Smooth muscle cell (in vitro differentiated cells): ENCODE measurements around the gene KCNIP1. TPM values are rescaled to one million over a fixed set of nuclear protein-coding genes. Genes with fewer than 3 reads are reported as not detected.

Experiments
- DNase-seq: peaks from one replicate; lab custom pipeline; 2025; ENCODE audit not compliant: unreplicated experiment; lab: John Stamatoyannopoulos, UW
- H2AFZ ChIP-seq: fragments of 200-600 bp; sonication (generic); 2 replicates; pipeline ENCODE4 v1.6.0; 2016; ENCODE audit warnings: antibody characterized with exemption, low read depth, mild to moderate bottlenecking
- H3F3A ChIP-seq: fragments of 200-600 bp; sonication (generic); 2 replicates; pipeline ENCODE4 v1.6.0; 2017; ENCODE audit warnings: antibody characterized with exemption, low read depth
- H3K27ac ChIP-seq: fragments of 200-600 bp; sonication (generic); 2 replicates; pipeline ENCODE4 v1.5.1; 2016; ENCODE audit warnings: low read depth, mild to moderate bottlenecking
- H3K27me3 ChIP-seq: fragments of 200-600 bp; sonication (generic); 2 replicates; pipeline ENCODE4 v1.6.1; 2016; ENCODE audit warnings: low read depth, mild to moderate bottlenecking
- H3K36me3 ChIP-seq: fragments of 200-600 bp; sonication (generic); 2 replicates; pipeline ENCODE4 v1.5.1; 2016; ENCODE audit warnings: low read depth
- H3K4me1 ChIP-seq: fragments of 200-600 bp; sonication (generic); 2 replicates; pipeline ENCODE4 v1.5.1; 2016; ENCODE audit warnings: low read depth
- H3K4me2 ChIP-seq: fragments of 200-600 bp; sonication (generic); 2 replicates; pipeline ENCODE4 v1.6.0; 2016; ENCODE audit warnings: mild to moderate bottlenecking
- H3K4me3 ChIP-seq: fragments of 200-600 bp; sonication (generic); 2 replicates; pipeline ENCODE4 v1.5.1; 2016; ENCODE audit warnings: mild to moderate bottlenecking
- H3K79me2 ChIP-seq: fragments of 200-600 bp; sonication (generic); 2 replicates; pipeline ENCODE4 v1.6.0; 2016; ENCODE audit warnings: low read depth, mild to moderate bottlenecking
- H3K9ac ChIP-seq: fragments of 200-600 bp; sonication (generic); 2 replicates; pipeline ENCODE4 v1.6.0; 2016; ENCODE audit warnings: low read depth
- H3K9me3 ChIP-seq: fragments of 200-600 bp; sonication (generic); replicated peaks from 2 replicates; pipeline ENCODE4 v1.5.1; 2016; ENCODE audit warnings: low read depth
- H4K20me1 ChIP-seq: fragments of 200-600 bp; sonication (generic); 2 replicates; pipeline ENCODE4 v1.6.0; 2016; ENCODE audit warnings: low read depth
- WGBS: methylation state at CpG from one replicate; pipeline ENCODE4 v1.1.7; 2016; ENCODE audit warnings: low lambda C conversion rate; 5-methylcytosine and 5-hydroxymethylcytosine counted together
- polyA plus RNA-seq: library from polyadenylated mRNA; unstranded; fragments of >200 nt; fragmentation: Nextera tagmentation; extraction: Ambion mirVana; gene quantifications from 2 replicates; pipeline ENCODE4 v1.2.1, GENCODE V29; 2016
- total RNA-seq: library from RNA; depleted of rRNA; stranded (reverse); fragments of >200 nt; gene quantifications from 2 replicates; pipeline ENCODE4 v1.2.3, GENCODE V29; 2014
- TF ChIP-seq, protein P1 (sequence below): fragments of 200-600 bp; sonication (generic); IDR thresholded peaks from 2 replicates; pipeline ENCODE4 v1.5.1; 2017; ENCODE audit warnings: borderline replicate concordance, mild to moderate bottlenecking, antibody characterized with exemption; ENCODE audit not compliant: insufficient read depth, poor library complexity, severe bottlenecking

The KCNIP1 gene
- total and polyA plus RNA-seq, 2 experiments from 2014 or later: 0.50 TPM; not detected in 1

DNA sequence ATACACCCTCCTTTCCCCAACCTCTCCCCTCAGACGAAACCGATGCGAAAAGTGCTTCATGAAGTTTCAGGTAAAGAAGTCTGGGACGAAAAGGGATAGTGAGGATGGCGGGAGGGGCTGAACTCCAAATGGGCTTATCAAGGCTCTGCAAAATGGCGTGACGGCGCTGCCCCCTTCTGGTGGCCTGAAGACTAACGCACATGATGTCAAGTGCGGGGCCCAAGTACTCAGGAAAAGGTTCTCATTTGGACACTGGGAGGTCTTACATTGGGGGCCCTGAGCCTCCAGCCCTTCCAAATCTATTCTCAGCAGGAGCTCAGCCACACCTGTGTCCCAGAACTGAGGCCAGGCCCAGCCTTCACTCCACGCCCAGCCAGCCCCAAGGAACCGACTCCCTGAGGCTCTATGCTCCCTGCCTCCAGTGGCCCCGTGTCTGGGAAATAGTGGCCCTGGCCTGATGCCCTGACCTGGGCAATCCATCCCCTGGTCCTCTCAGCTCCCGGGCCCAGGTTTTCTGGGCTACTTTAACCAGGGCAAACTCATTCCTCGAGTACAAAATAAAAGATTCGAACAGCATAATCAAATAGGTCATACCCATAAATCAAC is 119.9 kb downstream of the KCNIP1 start:
- DNase-seq: peak; percentile 5
- Histone ChIP-seq H3K79me2 (no peaks in the 10 kb centered on the region), H3K27me3 (peaks cover 46% of the 10 kb centered on the region), H4K20me1 (no peaks in the 10 kb centered on the region), H3K9me3 (no peaks in the 10 kb centered on the region), H3K4me3 (no peak overlapping the region), H2AFZ (no peak overlapping the region), H3K4me1 (no peaks in the 10 kb centered on the region), H3F3A (no peaks in the 10 kb centered on the region), H3K9ac (no peak overlapping the region), H3K36me3 (no peaks in the 10 kb centered on the region), H3K27ac (no peak overlapping the region), H3K4me2 (no peak overlapping the region)
- 42% methylated on average over 16 of the region's 16 CpGs for WGBS
- TF ChIP-seq, protein P1, sequence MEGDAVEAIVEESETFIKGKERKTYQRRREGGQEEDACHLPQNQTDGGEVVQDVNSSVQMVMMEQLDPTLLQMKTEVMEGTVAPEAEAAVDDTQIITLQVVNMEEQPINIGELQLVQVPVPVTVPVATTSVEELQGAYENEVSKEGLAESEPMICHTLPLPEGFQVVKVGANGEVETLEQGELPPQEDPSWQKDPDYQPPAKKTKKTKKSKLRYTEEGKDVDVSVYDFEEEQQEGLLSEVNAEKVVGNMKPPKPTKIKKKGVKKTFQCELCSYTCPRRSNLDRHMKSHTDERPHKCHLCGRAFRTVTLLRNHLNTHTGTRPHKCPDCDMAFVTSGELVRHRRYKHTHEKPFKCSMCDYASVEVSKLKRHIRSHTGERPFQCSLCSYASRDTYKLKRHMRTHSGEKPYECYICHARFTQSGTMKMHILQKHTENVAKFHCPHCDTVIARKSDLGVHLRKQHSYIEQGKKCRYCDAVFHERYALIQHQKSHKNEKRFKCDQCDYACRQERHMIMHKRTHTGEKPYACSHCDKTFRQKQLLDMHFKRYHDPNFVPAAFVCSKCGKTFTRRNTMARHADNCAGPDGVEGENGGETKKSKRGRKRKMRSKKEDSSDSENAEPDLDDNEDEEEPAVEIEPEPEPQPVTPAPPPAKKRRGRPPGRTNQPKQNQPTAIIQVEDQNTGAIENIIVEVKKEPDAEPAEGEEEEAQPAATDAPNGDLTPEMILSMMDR: peak; percentile 79

DNA sequence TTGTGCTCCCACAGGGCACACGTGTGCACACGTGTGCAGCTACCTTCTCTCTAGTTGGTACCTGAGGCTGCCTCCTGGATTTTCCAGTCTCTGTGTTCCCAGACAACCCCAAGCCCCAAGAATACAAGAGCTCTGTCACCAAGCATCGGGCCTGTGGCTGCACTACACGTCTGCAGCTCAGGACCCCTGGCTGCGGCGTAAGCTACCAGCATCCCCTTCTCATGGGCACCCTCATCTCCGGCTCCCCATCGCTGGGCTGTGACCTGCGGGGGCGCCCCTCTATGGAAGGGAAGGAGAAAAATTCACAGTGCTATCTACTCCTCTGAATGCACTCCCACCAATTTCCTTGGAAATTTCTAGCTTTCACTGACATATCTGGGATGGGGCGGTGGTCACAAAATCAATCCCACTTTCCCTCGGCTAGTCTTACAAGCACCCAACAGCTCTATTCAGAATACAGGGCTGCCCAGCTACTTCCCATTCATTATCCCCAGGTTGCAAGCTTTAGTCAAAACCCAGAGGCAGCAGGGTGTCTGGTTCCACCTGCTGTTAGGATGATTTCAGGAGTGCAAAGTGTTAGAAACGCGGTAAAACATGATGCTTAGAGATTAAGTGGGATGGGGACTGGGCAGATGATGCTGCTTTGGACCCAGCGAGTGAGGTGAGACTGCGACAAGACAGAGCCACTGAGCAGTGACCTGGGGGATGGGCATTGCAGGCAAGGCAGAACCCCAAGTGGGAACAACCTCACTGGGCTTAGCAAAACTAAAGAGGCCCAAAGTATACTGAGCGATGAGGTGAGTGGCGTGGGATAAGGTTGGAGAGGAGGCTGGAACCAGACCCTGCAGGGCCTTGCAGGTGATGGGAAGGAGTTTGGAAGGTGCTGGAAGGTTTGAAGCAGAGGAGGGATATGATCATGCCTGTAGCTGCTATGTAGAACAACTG is 121.7 kb downstream of the KCNIP1 start:
- no peak for DNase-seq
- Histone ChIP-seq H3K9ac (no peak overlapping the region), H3K79me2 (no peaks in the 10 kb centered on the region), H3F3A (no peaks in the 10 kb centered on the region), H3K36me3 (no peaks in the 10 kb centered on the region), H2AFZ (no peak overlapping the region), H3K4me1 (no peaks in the 10 kb centered on the region), H3K9me3 (no peaks in the 10 kb centered on the region), H3K4me3 (no peak overlapping the region), H3K4me2 (no peak overlapping the region), H3K27ac (no peak overlapping the region), H4K20me1 (no peaks in the 10 kb centered on the region), H3K27me3 (peaks cover 28% of the 10 kb centered on the region)
- WGBS: 73% methylated on average over 18 of the region's 18 CpGs
- TF ChIP-seq, protein P1: no peak

DNA sequence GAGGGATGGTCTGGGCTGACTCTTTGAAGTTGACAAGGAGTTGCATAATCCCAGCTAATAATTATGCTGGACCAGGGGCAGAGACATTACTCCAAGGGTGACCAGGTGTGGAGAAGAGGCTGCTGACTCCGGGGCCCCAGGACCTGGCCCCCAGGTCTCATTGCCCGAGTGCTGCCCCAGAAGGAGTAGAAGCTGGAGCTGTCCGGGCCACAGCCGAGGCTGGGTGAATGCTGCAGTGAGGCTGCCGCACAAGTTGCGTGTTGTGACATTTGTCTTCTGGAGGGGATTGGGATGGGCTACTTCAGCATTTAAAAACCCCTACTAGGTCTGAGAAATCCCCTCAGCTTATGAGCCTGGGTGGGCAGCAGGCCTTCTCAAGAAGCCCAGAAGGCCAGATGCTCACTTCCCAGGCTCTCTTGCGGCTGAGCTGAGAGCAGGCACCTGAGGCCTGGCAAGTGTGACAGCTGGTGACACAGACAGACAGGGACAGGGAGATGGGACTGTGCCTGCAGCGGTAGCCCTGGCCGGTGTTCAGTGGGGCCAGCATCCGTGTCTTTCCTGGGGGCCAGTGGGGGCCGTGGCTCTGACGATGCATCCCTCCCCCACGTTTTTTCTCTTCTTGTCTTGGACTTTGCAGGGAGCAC is 122.8 kb downstream of the KCNIP1 start:
- peaks cover 22% of the 10 kb centered on the region for H3K27me3 ChIP-seq
- WGBS: 94% methylated on average over 13 of the region's 13 CpGs
- TF ChIP-seq, protein P1: no peak
- no peaks in the 10 kb centered on the region for H4K20me1 ChIP-seq
- DNase-seq: no peak
- H3K4me3 ChIP-seq: no peak overlapping the region
- H3F3A ChIP-seq: no peaks in the 10 kb centered on the region
- no peaks in the 10 kb centered on the region for H3K4me1 ChIP-seq
- H3K9ac ChIP-seq: no peak overlapping the region
- H2AFZ ChIP-seq: no peak overlapping the region
- no peaks in the 10 kb centered on the region for H3K9me3 ChIP-seq
- H3K36me3 ChIP-seq: no peaks in the 10 kb centered on the region
- no peak overlapping the region for H3K4me2 ChIP-seq
- no peak overlapping the region for H3K27ac ChIP-seq
- no peaks in the 10 kb centered on the region for H3K79me2 ChIP-seq
